Measurements from ENCODE around the gene MED13L. TPM values are rescaled to one million over a fixed set of nuclear protein-coding genes. Genes with fewer than 3 reads are reported as not detected.

MED13L gene
- total and polyA plus RNA-seq, 4 donors, result 7.9 to 94.0 (median 37.7) TPM

DNA sequence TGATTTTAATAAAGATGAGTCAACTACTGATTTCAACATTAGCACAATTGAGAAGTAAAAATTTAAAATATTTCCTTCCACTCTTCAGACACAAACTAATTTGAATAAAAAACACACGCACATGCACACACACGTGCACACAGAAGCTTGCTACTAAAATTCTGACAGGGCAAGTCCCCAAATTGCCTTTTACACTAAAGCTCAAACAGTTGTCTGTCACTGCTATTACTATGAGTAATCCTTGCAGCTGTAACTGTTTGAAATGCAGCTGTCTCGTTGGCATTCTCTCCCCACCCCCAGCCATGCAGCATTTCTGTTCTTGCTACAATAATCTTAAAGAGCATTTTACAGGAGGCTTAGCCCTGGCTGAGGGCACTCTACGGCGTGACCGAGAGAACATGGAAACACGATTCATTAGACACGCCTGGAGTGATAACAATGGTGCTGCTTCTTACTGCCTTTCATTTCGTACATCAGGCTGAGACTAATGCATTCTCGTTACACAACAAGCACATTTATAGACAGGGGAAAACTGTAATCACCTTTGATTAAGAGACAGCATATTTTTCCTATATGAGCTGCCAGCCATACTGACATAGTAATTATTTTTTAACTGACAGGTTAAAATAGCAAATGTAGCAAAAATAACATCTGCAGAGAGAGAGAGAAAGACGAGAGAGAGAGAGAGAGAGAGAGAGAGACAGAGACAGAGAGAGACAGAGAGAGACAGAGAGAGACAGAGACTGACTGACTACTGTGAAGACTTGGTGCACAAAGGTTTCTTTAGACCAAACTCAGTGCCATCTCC is 153.8 kb downstream of the MED13L start:
- H3K9me3 ChIP-seq (ENCODE audit: control insufficient read depth in 4 of 4, low read length in 3 of 4), result no peaks in the 10 kb centered on the region
- no peak for DNase-seq (ENCODE audit: low spot score)
- peak overlapping the region in 1 of 2 donors; percentile 21 for H3K27ac ChIP-seq (ENCODE audit: low read depth in 1 of 2, low read length in 2 of 2)
- no peaks in the 10 kb centered on the region for H3K36me3 ChIP-seq (ENCODE audit: control insufficient read depth in 4 of 4, insufficient read depth in 3 of 4, low read depth in 1 of 4, low read length in 3 of 4)
- TF ChIP-seq FOXA1 (IDR thresholded peaks at IDR 0.05) (no peak), RXRA (IDR thresholded peaks at IDR 0.05) (no peak), FOXA2 (IDR thresholded peaks at IDR 0.05) (no peak), HNF4A (conservative IDR thresholded peaks at IDR 0.05) (no peak), SP1 (IDR thresholded peaks at IDR 0.05) (no peak), HNF4G (IDR thresholded peaks at IDR 0.05) (no peak), EGR1 (IDR thresholded peaks at IDR 0.05; ENCODE audit: low read depth in 2 of 2) (no peak), GABPA (IDR thresholded peaks at IDR 0.05 in 1 of 2, conservative IDR thresholded peaks at IDR 0.05 in 1 of 2) (no peak)
- TF ChIP-seq, protein P1, sequence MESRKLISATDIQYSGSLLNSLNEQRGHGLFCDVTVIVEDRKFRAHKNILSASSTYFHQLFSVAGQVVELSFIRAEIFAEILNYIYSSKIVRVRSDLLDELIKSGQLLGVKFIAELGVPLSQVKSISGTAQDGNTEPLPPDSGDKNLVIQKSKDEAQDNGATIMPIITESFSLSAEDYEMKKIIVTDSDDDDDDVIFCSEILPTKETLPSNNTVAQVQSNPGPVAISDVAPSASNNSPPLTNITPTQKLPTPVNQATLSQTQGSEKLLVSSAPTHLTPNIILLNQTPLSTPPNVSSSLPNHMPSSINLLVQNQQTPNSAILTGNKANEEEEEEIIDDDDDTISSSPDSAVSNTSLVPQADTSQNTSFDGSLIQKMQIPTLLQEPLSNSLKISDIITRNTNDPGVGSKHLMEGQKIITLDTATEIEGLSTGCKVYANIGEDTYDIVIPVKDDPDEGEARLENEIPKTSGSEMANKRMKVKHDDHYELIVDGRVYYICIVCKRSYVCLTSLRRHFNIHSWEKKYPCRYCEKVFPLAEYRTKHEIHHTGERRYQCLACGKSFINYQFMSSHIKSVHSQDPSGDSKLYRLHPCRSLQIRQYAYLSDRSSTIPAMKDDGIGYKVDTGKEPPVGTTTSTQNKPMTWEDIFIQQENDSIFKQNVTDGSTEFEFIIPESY (IDR thresholded peaks at IDR 0.05), result no peak
- TF ChIP-seq, protein P2, sequence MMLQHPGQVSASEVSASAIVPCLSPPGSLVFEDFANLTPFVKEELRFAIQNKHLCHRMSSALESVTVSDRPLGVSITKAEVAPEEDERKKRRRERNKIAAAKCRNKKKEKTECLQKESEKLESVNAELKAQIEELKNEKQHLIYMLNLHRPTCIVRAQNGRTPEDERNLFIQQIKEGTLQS (IDR thresholded peaks at IDR 0.05), result no peak
- TF ChIP-seq, protein P3, sequence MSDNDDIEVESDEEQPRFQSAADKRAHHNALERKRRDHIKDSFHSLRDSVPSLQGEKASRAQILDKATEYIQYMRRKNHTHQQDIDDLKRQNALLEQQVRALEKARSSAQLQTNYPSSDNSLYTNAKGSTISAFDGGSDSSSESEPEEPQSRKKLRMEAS (IDR thresholded peaks at IDR 0.05), result no peak
- TF ChIP-seq, protein P4, sequence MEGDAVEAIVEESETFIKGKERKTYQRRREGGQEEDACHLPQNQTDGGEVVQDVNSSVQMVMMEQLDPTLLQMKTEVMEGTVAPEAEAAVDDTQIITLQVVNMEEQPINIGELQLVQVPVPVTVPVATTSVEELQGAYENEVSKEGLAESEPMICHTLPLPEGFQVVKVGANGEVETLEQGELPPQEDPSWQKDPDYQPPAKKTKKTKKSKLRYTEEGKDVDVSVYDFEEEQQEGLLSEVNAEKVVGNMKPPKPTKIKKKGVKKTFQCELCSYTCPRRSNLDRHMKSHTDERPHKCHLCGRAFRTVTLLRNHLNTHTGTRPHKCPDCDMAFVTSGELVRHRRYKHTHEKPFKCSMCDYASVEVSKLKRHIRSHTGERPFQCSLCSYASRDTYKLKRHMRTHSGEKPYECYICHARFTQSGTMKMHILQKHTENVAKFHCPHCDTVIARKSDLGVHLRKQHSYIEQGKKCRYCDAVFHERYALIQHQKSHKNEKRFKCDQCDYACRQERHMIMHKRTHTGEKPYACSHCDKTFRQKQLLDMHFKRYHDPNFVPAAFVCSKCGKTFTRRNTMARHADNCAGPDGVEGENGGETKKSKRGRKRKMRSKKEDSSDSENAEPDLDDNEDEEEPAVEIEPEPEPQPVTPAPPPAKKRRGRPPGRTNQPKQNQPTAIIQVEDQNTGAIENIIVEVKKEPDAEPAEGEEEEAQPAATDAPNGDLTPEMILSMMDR (IDR thresholded peaks at IDR 0.05; ENCODE audit: low read depth, low read length, missing input control), result no peak
- no peaks in the 10 kb centered on the region for H3K27me3 ChIP-seq (ENCODE audit: control insufficient read depth in 4 of 4, insufficient read depth in 4 of 4, low read length in 3 of 4)
- no peak overlapping the region for H3K9ac ChIP-seq (ENCODE audit: low read depth in 1 of 2, low read length in 2 of 2)
- peaks cover 12 to 60% (median 48%) of the 10 kb centered on the region in 4 donors for H3K4me1 ChIP-seq (ENCODE audit: control insufficient read depth in 4 of 4, insufficient read depth in 4 of 4, low read length in 3 of 4)
- 44% methylated on average over 11 of the region's 11 CpGs for WGBS
- H3K4me3 ChIP-seq (ENCODE audit: low read depth in 1 of 3, low read length in 3 of 3), result no peak overlapping the region

DNA sequence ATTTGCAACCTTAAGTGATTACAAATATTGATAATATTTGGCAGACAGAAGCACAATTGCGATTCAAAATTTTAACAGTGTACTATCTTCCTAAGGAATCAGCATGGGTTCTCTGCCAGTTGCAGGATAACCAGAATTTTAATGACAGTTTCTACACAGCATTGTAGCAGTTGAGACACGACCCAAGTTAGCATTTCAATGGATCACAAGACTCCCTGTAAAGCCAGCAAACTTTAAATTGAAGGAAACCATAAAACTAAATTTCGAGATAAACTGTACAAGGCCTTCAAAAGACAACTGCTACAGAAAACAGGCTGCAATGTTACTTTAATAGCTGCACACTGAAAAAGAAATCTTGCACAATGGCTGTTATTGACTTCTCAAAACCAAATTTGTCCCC is 154.9 kb downstream of the MED13L start:
- Histone ChIP-seq H3K9me3 (ENCODE audit: control insufficient read depth in 4 of 4, low read length in 3 of 4) (no peaks in the 10 kb centered on the region), H3K9ac (ENCODE audit: low read depth in 1 of 2, low read length in 2 of 2) (no peak overlapping the region), H3K4me3 (ENCODE audit: low read depth in 1 of 3, low read length in 3 of 3) (no peak overlapping the region), H3K27ac (ENCODE audit: low read depth in 1 of 2, low read length in 2 of 2) (no peak overlapping the region), H3K36me3 (ENCODE audit: control insufficient read depth in 4 of 4, insufficient read depth in 3 of 4, low read depth in 1 of 4, low read length in 3 of 4) (no peaks in the 10 kb centered on the region), H3K27me3 (ENCODE audit: control insufficient read depth in 4 of 4, insufficient read depth in 4 of 4, low read length in 3 of 4) (no peaks in the 10 kb centered on the region), H3K4me1 (ENCODE audit: control insufficient read depth in 4 of 4, insufficient read depth in 4 of 4, low read length in 3 of 4) (peaks cover 12 to 60% (median 48%) of the 10 kb centered on the region in 4 donors)
- 35% methylated on average over 3 of the region's 3 CpGs for WGBS
- no peak for DNase-seq (ENCODE audit: low spot score)
- TF ChIP-seq, protein P2 (IDR thresholded peaks at IDR 0.05), result no peak
- TF ChIP-seq TAF1 (conservative IDR thresholded peaks at IDR 0.05) (no peak), RAD21 (IDR thresholded peaks at IDR 0.05) (no peak), SP1 (IDR thresholded peaks at IDR 0.05) (no peak), HNF4A (conservative IDR thresholded peaks at IDR 0.05) (no peak), FOXA1 (IDR thresholded peaks at IDR 0.05) (no peak), GABPA (IDR thresholded peaks at IDR 0.05 in 1 of 2, conservative IDR thresholded peaks at IDR 0.05 in 1 of 2) (no peak)
